Muscle of arm (tissue), 12 donors: ENCODE measurements around the gene ELAVL1. TPM values are rescaled to one million over a fixed set of nuclear protein-coding genes. Genes with fewer than 3 reads are reported as not detected.
"Not testable (repeated sequence)": the region's sequence is repeated elsewhere in the genome, so short reads cannot be mapped to it uniquely, and the experiment has no call there.

Experiments used
- DNase-seq: peaks from one replicate; pipeline ENCODE4 v3.0.0-alpha.2; 2013
- polyA plus RNA-seq, 12 donors: library from polyadenylated mRNA; unstranded; fragments of 120-200 nt; gene quantifications; one replicate each; pipeline ENCODE4 v1.2.1, GENCODE V29; 2013; ENCODE audit not compliant: insufficient read length in 12 of 12

Gene ELAVL1
- polyA plus RNA-seq, 12 donors: 35.9 to 67.7 (median 54.3) TPM; not detected in 1

DNA sequence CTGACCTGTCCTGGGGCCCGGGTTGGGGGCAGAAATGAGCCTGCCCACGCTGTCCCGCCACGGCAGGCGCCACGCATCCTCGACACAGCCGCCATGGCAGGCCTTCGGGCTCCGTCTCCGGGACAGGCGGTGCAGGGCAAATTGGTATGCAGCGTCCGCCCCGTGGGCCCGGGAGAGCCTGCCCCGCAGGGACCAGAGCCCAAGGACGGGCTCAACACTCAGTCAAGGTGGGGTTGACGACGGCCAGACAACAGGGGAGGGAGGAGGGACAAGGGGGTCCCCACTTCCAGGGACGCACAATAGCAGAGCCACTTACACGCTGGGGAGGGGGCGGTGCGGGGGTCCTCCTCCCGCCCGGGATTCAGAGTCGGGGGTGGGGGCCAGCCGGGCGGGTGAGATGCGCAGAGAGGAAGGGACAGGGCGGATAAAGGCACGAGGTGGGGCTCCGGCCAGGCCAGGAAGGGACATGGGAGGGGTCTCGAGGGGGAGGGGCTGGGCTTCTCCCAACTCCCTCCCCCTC, 80.7 kb downstream of the ELAVL1 start:
- DNase-seq: no peak

DNA sequence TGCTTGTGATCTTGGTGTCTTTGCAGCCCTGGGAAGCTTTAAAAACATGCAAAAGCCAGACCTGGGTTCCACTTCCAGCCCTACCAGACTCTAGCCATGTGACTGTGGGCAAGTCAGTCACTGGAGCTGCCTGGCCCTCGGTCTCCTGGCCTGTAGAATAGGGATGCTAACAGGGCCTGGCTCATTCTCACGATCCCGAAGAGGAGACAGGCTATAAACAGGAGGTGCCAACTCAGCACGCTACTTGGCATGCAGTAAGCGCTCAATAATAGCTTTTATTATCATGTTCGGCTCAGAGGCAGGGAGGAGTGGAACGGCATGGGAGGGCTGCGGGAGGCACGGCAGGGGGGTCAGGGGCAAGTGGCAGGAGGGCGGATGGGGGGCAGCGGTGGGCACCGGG, 81.2 kb downstream of the ELAVL1 start:
- no peak for DNase-seq

DNA sequence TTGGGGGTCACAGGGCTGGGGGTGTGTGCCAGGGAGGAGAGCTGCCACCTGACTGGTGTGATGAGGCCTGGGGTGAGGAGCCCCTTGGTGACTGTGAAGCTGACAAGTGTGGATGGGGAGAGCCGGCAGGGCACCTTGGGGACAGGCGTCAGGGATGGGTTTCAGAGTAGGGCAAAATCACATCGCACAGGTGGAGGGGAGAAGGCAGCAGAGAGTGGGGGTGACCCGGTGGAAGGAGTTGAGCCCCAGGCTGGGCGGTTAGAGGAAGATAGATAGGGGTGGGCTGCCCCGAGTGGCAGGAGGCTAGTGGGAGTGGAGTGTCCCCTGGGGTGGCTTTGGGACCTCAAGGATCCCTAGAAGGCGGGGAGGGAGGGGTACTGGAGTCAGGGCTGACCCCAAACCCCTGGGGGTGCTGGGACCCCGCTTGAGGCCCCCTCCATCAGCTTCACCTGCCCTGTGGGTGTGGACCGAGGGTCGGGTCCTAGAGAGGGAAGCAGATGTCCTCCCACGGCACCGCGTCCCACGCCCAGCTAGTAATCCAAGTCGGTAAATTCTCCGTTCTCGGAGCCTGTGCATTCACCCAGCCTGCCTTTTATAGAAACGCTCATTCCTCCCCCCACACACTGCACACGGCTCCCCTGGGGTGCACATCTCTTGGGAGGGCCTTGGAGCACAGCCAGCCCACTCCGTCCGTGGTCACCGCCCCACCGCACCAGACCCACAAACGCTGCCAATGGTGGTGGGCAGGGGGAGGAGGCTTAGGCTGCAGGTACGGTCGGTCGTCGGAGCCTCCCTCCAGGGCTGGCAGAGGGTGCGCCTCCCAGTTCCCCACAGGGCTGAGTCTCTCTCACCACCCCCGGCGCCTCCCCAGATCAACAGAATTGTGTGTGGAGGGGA, 81.9 kb downstream of the ELAVL1 start:
- no peak for DNase-seq

DNA sequence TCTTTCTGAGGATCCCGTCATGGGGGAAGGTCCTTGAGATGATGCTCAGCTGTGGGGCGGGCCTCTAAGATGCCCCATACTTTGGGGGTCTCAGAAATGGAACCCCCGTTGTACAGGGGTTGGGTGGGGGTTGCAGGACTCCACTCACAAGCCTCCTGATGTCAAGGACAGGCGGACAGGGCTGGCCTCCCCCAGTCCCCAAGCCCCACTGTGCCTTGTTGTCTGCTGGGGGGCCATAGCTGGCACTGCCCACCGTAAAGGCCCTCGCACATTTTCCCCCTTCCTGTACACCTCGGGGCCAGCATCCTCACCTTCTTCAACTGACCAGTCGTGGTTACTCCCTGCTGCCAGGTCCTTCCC, 82.6 kb downstream of the ELAVL1 start:
- no peak for DNase-seq

DNA sequence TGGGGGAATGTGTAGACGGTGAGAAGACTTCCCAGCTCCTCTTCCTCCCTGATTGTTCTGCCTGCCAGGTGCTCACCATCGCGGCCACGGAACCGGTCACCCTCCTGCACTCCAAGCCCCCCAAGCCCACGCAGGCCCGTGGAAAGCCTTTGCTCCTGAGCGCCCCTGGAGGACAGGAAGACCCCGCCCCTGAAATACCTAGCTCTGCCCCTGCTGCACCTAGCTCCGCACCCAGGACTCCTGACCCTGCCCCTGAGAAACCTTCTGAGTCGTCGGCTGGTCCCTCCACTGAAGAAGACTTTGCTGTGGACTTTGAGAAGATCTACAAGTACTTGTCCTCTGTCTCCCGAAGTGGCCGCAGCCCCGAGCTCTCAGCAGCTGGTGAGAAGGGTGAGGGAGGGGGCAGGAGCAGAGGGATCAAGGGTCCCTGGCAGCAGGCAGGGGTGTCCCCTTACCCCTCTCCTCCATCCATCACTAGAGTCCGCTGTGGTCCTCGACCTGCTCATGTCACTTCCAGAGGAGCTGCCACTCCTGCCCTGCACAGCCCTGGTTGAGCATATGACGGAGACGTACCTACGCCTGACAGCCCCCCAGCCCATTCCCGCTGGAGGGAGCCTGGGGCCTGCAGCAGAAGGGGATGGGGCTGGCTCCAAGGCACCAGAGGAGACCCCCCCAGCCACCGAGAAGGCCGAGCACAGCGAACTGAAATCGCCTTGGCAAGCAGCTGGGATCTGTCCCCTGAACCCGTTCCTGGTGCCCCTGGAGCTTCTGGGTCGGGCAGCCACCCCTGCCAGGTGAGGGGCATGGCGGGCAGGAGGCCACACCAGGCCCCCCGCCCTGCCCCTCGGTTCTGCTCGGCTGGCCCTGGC, 83.2 kb downstream of the ELAVL1 start:
- no peak for DNase-seq

DNA sequence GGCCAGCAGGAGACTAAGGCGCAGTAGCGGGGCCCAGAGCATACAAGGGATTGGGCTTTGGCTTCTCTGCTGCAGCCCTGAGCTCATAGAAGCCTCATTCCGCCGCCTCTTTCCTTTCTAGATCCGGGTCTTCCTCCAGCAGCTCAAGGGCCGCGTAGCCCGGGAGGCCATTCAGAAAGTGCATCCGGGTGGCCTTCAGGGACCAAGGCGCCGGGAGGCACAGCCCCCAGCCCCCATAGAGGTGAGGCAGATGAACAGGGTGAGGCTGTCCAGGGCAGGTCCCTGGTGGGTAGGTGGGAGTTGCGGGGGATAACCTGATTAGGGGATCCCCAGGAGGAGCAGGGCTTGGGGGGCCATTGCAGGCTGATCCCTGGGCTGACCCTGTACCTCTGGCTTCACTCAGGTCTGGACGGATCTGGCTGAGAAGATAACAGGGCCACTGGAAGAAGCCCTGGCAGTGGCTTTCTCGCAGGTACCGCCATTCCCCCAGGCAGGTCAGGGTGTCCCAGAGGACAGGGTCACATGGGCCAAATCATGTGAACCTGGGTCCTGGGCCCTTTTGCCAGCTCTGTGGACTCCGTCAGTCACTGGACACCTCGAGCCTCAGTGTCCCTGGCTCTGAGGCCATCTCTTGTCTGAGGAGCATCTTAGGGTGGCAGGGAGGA, 84.0 kb downstream of the ELAVL1 start:
- DNase-seq: no peak

DNA sequence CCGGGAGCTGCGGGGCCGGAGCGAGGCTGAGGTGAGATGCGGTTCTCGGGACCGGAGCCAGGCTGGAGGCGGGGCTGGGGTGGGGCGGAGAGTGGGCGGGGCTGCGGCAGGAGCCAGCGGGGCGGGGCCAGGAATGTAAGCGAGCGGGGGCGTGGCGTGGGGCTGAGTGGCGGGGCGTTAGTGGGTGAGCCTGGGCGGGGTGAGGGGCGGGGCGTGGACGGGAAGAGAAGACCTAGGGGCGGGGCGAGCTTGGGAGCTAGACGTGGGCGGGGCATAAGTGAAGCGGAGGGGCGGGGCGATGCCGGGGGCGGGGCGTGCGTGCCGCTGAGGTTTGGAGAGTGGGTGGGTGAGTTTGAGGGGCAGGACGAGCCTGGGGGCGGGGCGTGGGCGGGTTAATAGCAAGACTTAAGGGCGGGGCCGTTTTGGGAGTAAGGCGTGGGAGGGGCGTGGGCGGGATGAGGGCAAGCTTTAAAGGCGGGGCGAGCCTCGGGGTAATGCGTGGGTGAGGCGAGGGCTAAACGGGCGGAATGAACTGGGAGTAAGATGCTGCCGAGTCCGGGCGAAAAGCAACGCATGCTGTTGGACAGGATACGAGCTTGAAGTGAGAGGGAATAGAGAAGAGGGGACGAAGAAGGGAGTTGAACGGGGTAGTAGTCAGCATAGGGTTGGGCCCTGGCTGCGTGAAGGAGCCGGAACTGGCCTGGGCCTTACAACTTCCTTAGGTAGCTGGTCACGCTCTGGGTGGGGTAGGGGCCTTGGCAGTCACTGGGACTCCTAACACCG, 84.7 kb downstream of the ELAVL1 start:
- DNase-seq: peak; percentile 95

DNA sequence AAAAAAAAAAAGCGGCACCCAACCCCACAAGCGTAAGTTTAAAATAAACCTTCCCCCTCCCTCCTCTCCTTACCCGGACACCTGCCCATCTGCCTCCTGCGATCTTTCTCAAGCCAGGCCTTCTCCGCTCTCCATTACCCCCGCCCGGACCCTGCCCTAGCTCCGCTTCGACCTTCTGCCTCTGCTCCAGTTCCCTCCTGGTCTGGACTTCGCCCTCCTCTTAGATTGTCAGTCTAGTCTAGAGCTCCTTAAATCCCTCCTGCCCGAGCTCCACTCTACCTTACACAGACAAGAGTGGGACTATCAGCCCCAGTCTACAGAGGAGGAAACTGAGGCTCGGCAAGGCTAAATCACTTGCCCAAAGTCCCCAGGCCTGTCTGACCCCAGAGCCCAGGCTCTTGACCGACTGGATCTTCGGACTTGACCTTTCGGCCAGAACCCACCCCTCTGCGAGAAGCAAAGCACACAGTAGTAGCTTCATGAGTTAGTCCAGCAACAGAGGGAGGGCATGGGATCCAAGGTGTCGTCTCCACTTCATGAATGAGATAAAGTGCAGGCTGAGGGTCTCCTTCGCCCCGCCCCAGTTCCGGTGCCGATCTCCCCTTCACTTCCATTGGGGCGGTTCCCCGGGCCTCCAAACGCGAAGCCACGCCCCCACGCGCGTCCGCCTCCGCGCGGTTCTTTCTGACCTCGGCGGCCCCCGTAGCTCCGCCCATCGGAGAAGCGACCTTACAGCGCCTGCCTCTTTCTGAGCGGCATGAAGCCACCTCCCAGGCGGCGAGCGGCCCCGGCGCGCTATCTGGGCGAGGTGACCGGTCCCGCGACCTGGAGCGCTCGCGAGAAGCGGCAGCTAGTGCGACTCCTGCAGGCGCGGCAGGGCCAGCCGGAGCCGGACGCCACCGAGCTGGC, 85.6 kb downstream of the ELAVL1 start, which contains the start of gene SNAPC2:
Gene SNAPC2, plus strand, starts transcription at position 729 of the 909 bp plus-strand sequence. Its CDS starts 29 bp downstream, at position 758.
- DNase-seq: peak; percentile 95

DNA sequence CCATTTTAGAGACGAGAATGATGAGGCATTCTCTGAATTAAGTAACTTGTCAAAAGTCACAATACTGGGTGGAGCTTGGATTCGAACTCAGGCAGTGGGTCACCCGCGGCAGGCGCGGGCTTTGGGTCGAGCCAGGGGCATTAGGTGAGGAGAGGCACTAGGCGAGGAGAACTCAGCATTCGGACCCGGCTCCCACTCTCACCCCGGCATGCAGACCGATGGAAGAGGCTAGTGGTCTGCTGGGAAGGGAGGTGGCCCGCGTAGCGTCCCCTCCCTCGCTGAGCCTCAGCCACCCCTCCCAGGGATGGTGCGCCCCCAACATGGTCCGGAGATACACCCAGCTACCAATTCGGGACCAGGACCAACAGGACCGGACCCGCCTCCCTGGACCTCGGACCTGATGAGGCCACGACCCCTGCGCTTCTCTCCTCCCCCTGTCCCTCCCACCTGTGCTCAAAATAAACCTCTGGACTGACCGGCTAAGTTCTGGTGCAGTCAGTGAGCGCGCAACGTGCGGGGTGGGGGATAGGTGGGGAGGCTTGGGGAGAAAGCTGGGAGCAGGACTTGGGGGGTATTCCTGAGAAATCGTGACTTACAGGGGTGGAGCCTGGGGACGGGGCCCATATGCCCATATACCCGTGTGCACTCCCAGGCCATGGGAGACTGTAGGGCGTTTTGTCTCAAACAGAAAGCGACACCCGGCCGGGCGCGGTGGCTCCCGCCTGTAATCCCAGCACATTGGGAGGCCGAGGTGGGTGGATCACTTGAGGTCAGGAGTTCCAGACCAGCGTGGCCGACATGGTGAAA, 86.6 kb downstream of the ELAVL1 start:
- no peak for DNase-seq

DNA sequence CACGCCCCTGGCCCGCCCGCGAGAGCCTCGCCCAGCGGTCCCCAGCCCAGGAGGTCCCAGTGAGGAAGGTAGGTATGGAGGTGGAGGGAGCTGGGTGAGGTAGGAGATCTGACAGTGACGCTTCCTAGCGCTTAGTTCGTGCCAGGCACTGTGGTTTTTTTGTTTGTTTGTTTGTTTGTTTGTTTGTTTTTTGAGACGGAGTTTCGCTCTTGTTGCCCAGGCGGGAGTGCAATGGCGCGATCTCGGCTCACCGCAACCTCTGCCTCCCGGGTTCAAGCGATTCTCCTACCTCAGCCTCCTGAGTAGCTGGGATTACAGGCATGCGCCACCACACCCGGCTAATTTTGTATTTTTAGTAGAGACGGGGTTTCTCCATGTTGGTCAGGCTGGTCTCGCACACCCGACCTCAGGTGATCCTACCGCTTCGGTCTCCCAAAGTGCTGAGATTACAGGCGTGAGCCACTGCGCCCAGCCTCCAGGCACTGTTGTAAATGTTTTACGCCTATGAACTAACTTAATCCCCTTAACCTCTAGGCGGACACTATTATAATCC, 87.3 kb downstream of the ELAVL1 start:
- not testable (repeated sequence) for DNase-seq

DNA sequence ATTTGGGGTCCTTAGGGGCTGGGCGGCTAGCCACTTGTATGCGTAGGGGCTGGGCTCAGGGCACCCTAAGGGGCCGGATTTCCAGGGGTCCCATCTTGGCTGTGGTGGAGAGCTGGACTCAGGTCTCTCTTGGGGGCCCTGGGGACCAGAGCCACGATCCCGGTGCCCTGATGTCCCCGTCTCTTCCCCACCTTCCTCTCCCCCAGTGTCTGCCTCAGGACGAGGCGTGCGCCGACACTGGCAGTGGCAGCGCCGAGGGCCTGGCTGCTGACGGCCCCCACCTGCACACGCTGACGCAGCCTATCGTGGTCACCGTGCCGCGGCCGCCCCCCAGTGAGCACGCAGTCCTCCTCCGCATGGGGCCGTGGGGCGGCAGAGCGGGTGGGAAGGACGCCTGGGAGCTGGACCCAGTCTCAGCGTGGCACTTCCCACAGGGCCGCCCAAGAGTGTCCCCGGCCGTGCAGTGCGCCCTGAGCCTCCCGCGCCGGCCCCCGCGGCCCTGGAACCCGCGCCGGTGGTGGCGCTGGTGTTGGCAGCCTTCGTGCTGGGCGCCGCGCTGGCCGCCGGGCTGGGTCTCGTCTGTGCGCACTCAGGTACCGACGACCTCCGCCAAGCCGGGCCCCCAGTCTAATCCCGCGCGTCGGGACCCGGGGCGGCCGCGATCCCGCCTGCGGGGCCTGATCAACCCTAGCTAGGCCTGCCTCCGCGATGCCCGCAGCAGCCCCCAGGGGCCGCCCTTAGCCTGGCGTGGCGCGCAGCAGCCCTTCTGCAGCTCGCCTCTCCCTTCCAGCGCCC, 88.0 kb downstream of the ELAVL1 start:
- DNase-seq: no peak

DNA sequence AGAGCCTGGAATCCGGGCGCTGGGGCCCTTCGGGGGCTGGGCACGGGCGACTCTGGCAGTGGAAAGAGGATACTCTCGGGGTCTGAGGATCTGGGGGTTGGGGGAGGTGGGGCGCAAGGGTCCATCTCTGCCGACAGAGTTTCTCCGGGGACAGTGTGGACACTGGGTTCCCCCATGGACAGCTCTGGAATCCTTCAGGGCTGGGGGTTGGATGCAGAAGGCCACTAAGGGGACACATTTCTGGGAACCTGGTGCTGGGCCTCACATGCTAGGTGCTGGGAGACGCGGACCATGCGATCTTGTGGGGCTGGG, 88.5 kb downstream of the ELAVL1 start:
- DNase-seq: no peak

DNA sequence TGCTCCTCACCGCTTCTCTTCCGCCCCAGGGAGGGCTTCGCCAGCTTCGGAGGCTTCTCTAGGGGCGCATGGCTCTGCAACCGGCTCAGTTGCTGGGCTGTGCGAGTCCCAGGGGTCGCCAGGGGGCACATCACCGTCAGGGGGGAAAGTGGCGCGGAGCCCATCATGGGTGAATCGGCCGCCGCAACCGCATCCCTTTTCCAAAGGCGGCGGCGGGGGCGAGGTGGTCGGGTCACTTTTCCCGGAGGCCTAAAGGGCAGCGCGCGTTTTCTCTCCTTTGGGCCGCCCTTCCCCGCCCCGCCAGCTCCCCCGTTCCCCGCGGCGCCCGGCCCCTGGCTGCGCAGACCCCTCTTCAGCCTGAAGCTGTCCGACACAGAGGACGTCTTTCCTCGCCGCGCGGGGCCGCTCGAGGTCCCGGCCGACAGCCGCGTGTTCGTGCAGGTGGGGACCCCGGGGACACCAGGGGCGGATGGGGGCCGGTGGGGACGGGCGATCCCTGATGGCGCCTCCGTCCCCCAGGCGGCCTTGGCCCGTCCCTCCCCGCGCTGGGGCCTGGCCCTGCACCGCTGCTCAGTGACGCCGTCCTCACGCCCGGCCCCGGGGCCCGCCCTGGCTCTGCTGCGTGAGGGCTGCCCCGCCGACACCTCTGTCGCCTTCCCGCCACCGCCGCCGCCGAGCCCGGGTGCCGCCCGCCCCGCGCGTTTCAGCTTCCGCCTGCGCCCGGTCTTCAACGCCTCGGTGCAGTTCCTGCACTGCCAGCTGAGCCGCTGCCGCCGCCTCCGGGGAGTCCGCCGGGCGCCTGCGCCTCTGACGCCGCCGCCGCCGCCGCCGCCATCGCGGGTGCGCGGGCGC, 89.1 kb downstream of the ELAVL1 start:
- no peak for DNase-seq

DNA sequence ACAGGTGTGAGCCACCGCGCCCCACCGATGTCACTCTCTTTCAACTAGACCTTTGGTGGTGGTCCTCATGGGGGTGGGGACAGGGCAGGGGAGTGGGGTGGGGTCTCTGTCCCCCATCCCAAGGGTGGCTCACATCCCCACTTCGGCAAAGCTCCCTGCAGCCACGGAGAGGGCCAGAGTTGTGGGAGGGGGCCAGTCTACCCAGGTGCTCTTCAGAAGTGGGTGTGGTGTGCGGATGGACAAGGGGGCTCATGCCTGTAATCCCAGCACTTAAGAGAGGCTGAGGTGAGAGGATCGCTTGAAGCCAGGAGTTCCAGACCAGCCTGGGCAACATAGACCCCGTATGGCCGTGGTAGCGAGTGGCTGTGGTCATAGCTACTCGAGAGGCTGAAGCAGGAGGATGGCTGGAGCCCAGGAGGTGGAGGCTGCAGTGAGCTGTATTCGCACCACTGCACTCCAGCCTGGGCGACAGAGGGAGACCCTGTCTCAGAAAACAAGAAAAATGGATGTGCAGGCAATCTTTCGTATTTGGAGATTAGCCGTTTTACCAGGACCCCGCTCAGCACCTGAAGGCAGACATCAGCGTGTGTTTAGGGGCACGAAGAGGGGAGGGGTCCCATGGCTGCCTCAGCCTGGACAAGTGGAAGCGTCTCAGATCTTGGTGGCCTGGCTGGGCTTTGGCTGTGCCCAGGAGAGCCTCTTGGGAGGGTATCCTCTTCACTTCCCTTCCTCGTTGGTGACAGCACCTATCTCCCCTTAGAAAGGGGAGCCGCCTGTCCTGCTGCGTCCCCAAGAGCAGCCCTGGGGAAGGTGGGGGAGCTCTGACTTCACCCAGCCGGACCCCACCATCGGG, 90.0 kb downstream of the ELAVL1 start:
- DNase-seq: no peak

DNA sequence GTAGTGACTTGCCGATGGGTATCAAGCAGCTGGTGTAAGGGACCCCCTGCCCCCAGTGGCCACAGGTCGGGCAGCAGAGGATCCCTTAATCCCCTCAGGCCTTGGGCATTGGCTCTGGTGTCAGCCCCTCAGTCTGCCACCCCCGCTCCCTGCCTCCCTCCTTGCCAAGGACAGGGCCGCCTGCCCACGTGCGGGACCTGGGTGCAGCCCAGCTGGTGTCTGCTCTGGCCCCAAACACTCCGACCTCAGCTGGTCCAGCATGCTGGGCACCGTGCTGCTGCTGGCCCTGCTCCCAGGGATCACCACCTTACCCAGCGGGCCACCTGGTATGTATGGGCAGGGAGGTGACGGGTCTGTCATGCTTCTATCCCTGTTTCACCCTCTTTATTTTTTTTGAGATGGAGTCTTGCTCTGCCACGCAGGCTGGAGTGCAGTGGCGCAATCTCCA, 90.8 kb downstream of the ELAVL1 start, which contains the start of gene TGFBR3L:
Gene TGFBR3L, plus strand, starts transcription at position 233 of the 448 bp plus-strand sequence.
- no peak for DNase-seq

DNA sequence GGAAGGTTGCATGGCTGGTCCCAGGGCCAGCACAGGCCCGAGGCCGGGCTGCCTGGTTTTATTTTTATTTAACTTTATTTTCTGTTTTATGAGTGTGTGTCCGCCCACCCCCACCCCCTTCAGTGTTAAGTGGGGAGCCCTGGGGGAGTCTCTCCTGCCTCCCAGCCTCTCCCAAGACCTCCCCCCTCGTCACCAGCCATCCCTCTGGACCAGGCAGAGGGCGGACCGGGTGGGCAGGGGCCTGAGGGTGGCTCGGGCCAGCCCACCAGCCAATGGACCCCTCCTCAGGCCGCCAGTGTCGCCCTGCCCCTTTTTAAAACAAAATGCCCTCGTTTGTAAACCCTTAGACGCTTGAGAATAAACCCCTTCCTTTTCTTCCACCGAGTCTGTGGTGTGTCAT, 91.3 kb downstream of the ELAVL1 start:
- no peak for DNase-seq
